Activated CD4-positive, alpha-beta T cell treated with anti-CD3 and anti-CD28 coated beads for 4 hours (primary cell): Measurements from ENCODE around the gene AMOTL1.

Experiments
- DNase-seq, 2 donors: peaks; one replicate each; pipeline ENCODE4 v3.0.0-alpha.2; 2020

Gene AMOTL1

DNA sequence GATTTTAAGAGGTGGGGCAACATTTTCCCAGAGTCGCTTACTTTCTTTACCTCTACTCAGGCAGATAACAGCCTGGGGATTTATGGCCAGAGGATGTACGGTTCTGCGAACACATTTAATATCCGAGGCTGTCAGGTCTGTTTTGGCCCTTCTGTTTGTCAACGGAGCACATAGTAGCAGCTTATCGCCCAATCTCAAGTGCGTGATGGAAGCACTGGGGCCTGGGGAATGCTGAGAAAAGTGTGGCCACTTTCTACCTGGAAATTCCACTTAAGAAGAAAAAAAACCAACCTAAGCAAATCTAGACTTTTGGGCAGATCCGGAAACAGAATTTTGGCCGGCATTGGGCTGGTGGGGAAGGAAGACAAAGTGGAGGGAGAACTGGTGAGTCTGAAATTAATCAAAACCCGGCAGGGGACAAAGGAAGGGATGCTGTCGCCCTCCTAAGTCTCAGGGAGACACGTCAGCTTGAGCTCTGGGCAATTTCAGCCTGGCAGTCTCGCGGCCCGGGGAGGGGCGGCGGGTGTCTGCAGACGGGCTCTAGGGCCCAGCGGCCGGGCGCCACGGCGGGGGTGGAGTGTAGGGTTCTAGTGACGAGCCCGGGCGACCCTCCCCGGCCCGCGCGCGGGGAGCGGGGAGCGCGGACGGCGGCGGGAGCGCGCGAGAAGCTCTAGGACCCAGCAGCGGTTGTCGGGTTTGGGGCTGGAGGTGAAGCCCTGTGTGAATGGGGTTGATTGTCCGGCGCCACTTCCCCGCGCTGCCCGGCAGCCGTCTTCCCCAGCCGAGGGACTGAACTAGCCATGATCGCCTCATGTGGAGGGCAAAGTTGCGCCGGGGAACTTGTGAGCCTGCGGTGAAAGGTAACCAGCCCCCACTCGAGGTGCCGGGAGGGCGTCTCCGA lies at the start of gene AMOTL1:
Gene AMOTL1, plus strand, starts transcription at position 656 of the 901 bp plus-strand sequence. Its CDS starts 156 bp downstream, at position 812.
- no peak for DNase-seq

DNA sequence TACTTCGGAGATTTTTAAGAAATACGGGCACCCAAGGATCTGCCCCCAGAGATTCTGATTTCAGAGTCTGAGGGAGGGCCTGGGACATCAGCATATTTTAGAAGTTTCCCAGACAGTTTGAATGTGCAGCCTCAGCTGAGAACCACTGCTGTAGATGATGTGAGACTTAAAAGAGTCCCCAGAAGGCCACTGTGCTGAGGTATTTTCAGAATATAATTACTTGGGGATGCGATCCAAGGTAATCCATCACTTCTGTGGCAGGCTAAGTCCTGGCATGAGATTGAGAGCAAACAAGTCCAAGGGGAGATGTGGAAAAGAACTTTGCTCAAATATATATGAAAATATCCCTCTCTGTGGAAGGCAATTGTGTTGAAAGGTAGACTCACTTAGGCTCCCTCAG lies 48.3 kb upstream of the AMOTL1 start:
- no peak for DNase-seq

- DNase-seq: no peak
Measured at GRCh38 chr11:94721565-94722292, 46.4 kb upstream of the AMOTL1 start.

- no peak for DNase-seq
Measured at GRCh38 chr11:94722735-94723134, 45.4 kb upstream of the AMOTL1 start.

- no peak for DNase-seq
Measured at GRCh38 chr11:94725097-94725496, 43.1 kb upstream of the AMOTL1 start.

DNA sequence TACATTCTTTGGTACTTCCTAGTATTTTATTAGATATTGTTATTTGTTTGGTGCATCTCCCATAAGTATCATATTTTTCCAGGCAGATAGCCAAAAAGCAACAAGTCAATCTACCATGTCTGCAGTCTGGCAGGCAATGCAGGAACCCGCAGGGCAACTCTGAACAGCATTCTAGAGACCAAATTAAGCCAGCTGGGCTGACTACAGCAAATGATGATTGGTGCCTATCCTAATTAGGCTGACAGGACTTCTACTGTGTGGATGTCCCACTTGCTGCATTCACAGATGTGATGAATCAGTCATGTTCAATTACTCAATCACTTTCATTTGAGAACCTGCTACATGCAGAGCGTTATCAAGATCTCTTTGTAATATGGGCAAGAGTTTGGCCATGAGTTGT lies 40.3 kb upstream of the AMOTL1 start:
- DNase-seq: no peak

DNA sequence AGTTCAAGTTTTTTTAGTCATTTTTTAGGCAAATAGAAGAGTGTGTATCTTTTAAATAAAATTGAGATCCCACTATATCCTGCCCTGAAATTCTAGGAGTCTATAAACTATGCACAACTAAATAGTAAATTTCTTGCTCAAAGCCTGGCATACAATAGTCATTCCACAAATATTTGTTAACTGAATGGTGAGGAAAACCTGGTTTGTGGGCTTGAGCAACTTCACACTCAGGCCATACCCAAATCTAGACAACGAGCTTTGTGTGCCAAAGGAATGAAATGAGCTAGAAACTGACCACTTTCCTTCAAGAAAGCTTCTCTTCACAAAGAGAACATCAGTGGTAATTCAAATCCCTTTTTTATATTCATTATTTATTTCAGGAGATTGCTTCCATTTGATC lies 39.6 kb upstream of the AMOTL1 start:
- no peak for DNase-seq

- no peak for DNase-seq
Measured at GRCh38 chr11:94728966-94729751, 39.0 kb upstream of the AMOTL1 start.

DNA sequence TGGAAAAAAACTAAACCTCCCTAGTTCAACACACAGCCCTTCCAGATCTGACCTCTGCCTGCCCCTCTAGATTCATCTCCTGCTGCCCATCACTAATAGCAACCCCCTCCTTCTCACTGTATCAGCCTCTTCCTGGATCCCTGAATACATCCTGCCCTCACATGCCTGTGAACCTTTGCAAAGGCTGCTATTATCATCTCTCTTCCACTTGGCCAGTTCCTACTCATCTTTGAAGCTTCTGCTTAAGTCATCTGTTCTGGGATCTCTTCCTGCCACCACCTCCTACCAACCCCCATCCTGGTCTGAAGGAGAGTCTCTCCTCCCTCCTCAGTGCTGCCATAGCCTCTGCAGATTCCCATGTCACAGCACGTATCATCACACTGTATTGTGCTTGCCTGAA lies 38.0 kb upstream of the AMOTL1 start:
- no peak for DNase-seq

- DNase-seq: no peak
Measured at GRCh38 chr11:94731880-94732601, 36.1 kb upstream of the AMOTL1 start.

GRCh38 chr11:94732617-94733281 lies 35.4 kb upstream of the AMOTL1 start:
- no peak for DNase-seq

DNA sequence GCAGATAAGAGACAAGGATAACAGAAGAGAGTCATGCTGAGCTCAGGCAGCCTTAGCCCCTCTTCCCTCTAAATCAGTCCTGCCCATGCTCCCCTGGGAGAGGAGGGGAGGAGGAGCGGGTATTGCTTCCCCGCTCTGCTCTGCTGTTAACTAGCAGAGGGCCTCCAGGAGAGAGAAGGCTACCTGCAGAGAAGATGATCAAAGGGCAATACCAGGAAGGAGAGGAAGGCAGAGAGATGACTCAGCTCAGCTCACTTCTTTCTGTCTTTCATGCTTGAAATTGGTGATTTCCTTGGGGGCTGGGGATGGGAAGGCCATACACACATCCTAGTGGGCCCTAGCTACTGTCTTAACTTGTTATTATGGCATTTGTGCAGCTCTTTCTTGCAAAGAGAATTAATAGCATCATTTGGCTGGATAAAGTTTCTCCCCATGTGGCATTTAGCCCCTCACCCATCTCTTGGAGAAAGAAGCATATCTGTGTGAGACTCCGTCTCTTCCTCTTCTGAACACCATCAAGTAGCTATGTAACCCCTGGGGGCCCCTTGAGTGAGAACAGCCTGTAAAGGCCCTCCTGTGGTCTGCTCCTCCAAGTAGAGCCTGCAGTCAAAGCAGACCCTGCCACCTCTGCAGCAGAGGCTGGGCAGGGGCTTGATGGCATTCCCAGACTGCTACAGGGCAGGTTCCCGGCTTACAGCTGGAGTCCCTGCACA lies 33.4 kb upstream of the AMOTL1 start:
- no peak for DNase-seq

DNA sequence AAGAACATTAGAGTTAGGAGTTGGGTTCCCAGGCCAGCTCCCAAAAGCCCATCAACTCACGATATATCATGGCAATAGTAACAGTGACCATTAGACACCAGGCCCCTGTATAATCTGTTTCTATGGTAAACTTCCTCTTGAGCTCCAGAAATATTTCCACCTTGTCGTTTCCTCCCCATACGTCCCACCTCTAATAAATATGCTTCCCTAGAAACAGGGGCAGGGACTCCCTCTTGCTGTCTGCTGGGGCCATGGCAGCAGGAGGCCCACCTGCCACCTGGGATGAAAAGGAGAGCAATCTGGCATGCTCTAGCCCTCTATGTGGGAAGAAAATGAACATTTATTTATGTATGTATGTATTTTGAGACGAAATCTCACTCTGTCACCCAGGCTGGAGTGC lies 32.2 kb upstream of the AMOTL1 start:
- no peak for DNase-seq

DNA sequence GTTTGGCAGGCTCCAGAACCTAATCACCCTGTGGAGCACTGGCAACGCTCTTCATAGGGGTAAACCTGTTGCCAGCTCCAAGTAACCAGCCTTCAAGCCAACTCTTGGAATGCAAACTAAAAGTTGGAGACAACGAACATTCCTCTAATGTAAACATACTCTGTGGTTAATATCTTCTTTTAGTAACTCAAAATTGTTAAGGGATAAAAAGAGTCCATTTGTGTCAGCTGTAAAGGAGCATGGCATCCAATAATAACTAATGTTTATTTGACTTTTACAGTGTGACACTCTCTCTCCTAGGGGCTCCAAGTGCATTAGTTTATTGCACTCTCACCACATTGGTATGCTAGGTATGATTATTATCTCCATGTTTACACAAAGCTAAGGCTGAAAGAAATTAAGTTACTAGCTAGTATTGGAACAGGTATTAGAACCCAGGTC lies 31.0 kb upstream of the AMOTL1 start:
- no peak for DNase-seq

DNA sequence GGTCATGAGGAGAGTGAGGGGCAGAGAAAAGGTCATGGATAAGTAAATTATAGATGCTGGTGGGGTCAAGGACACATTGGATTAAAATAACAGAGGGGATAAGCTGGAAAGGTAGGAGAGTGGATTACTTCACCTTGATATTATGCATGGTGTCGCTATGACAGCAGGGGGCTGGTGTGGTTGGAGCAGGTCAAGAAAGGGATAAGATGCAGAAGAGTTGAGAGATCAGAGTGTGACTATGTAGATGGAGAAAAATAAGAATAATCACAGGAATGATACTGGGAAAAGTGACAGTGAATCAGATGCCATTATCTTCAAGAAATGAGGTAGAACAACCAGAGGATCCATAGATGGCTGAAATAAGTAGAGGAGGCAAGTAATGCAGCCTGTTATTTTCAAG lies 29.4 kb upstream of the AMOTL1 start:
- DNase-seq: no peak

- no peak for DNase-seq
Measured at GRCh38 chr11:94739331-94739730, 28.8 kb upstream of the AMOTL1 start.

- no peak for DNase-seq
Measured at GRCh38 chr11:94740083-94741021, 27.8 kb upstream of the AMOTL1 start.

DNA sequence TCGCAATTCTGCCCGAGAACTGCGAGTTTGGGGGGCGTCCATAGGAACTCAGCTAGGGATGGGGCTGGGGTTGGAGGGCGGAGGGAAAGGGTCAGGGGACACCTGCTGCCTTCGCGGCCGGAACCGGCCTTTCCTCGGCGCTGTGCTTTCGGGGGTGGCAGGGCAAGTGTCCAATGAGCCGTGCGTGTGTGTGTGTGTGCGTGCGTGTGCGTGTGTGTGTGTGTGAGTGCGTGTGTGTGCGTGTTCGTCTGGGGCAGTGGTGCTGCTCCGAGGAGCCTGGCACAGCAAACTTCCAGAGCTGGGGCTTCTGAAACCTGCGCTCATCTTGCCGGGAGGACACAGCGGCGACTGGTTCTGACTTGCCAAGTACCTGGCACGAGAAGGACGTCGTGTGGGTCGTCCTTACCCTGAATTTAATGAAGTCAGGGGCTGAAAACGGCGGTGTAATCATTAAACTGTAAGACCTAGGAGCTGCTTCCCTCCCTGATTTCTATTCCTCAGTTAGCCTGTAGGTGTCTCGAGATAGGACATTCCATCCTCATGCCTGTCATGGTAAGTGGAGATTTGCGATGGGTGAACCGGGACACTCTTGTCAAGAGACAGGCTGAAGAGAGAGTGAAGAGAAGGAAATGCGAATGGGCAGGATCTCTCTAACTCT lies 27.0 kb upstream of the AMOTL1 start:
- DNase-seq: no peak

GRCh38 chr11:94742665-94743064 lies 25.5 kb upstream of the AMOTL1 start:
- DNase-seq: no peak

- no peak for DNase-seq
Measured at GRCh38 chr11:94746721-94747120, 21.4 kb upstream of the AMOTL1 start.
